Prostate gland (tissue), 2 donors: ENCODE results near the gene ISCA1. TPM values are rescaled to one million over a fixed set of nuclear protein-coding genes. Genes with fewer than 3 reads are reported as not detected.
A peak's percentile ranks its signal among the peaks of the same experiment; 100 is the strongest.

Experiments used
- DNase-seq: peaks from one replicate; pipeline ENCODE4 v3.0.0-alpha.2; 2019; ENCODE audit warnings: low spot score
- H3K27ac ChIP-seq, 2 donors: fragments of 200-600 bp; sonication (generic); 2 replicates each; pipeline ENCODE4 v1.5.1; 2017 to 2019
- H3K27me3 ChIP-seq: fragments of 200-600 bp; sonication (generic); replicated peaks from 2 replicates; pipeline ENCODE4 v1.5.1; 2019; ENCODE audit not compliant: insufficient read depth
- H3K36me3 ChIP-seq, 2 donors: fragments of 200-600 bp; sonication (generic); 1 replicate in 1 of 2; 2 replicates in 1 of 2; pipeline versions ENCODE4 v1.5.1 to v1.8.1; 2017 to 2019
- H3K4me1 ChIP-seq: fragments of 200-600 bp; sonication (generic); replicated peaks from 2 replicates; pipeline ENCODE4 v1.5.1; 2019
- H3K4me3 ChIP-seq, 2 donors: fragments of 200-600 bp; sonication (generic); 2 replicates each; pipeline ENCODE4 v1.5.1; 2017 to 2019
- H3K9me3 ChIP-seq: fragments of 200-600 bp; sonication (generic); 2 replicates; pipeline ENCODE4 v1.5.1; 2017
- CTCF ChIP-seq, 4 experiments: fragments of 200-600 bp in 2 of 4; fragments of 450-650 bp in 2 of 4; sonication (generic) in 2 of 4; IDR thresholded peaks; 1 replicate in 3 of 4; 2 replicates in 1 of 4; pipeline ENCODE4 v1.5.1; 2016 to 2019; ENCODE audit warnings: antibody characterized with exemption in 4 of 4, mild to moderate bottlenecking in 2 of 4, moderate library complexity in 2 of 4
- POLR2A ChIP-seq: fragments of 450-650 bp; IDR thresholded peaks from one replicate; pipeline ENCODE4 v1.6.1; 2016; ENCODE audit warnings: antibody characterized with exemption, mild to moderate bottlenecking
- POLR2AphosphoS5 ChIP-seq: sonication (generic); formaldehyde crosslinking; IDR thresholded peaks from one replicate; pipeline ENCODE4 v1.6.1; 2017; ENCODE audit warnings: antibody characterized with exemption
- whole genome bisulfite sequencing: methylation state at CpG from one replicate; pipeline ENCODE4 v1.1.5; 2018; 5-methylcytosine and 5-hydroxymethylcytosine counted together
- intact Hi-C: fragments of 100-400 bp; cut with DNase I; formaldehyde crosslinking; loops from one replicate; pipeline ENCODE4 v1.14.2; 2022
- total RNA-seq, 2 donors: library from RNA; depleted of rRNA; stranded (reverse); fragments of >200 nt; gene quantifications; one replicate each; pipeline ENCODE4 v1.1.0, GENCODE V29; 2016

The ISCA1 gene
- total RNA-seq, 2 donors from 2014 or later: 39.4 to 51.9 TPM

- intact Hi-C loops: loop anchor here (5.0 to 10.0 kb wide), 2 partner anchors 69 to 468 kb away; partner anchors contain the start of gene TUT7
- H3K4me1 ChIP-seq: peaks cover 3% of the 10 kb centered on the region
- WGBS: 11% methylated on average over 12 of the region's 12 CpGs
- H3K4me3 ChIP-seq: peak overlapping the region; percentile 81 to 93
- no peak for DNase-seq
- TF ChIP-seq POLR2AphosphoS5 (no peak), CTCF (IDR thresholded peaks at IDR 0.05) (no peak), POLR2A (no peak)
- no peaks in the 10 kb centered on the region for H3K36me3 ChIP-seq
- H3K9me3 ChIP-seq: no peaks in the 10 kb centered on the region
- H3K27ac ChIP-seq: peak overlapping the region; percentile 92 to 97
- H3K27me3 ChIP-seq: no peaks in the 10 kb centered on the region
These were observed 719 bp upstream of the ISCA1 start for GRCh38 chr9:86282979-86283535.

- DNase-seq: no peak
- under 1% methylated on average over 31 of the region's 31 CpGs for WGBS
These were observed 703 bp downstream of the ISCA1 start for GRCh38 chr9:86281593-86282076.

GRCh38 chr9:86280580-86280979, 1.8 kb downstream of the ISCA1 start:
- Histone ChIP-seq H3K27me3 (no peaks in the 10 kb centered on the region), H3K27ac (no peak overlapping the region), H3K36me3 (no peaks in the 10 kb centered on the region), H3K4me3 (no peak overlapping the region), H3K4me1 (peaks cover 3% of the 10 kb centered on the region), H3K9me3 (no peaks in the 10 kb centered on the region)
- WGBS: 94% methylated on average over 7 of the region's 7 CpGs
- intact Hi-C loops: loop anchor here (5.0 to 10.0 kb wide), 2 partner anchors 72 to 466 kb away; partner anchors contain the start of gene TUT7
- TF ChIP-seq POLR2AphosphoS5 (no peak), POLR2A (no peak), CTCF (IDR thresholded peaks at IDR 0.05) (no peak)
- no peak for DNase-seq

More at GRCh38 chr9:86281593-86282076, 703 bp downstream of the ISCA1 start:
- H3K9me3 ChIP-seq: no peaks in the 10 kb centered on the region
- H3K4me3 ChIP-seq: peak overlapping the region; percentile 81 to 93
- no peaks in the 10 kb centered on the region for H3K36me3 ChIP-seq
- intact Hi-C loops: loop anchor here (5.0 to 10.0 kb wide), 2 partner anchors 71 to 467 kb away; partner anchors contain the start of gene TUT7
- peaks cover 3% of the 10 kb centered on the region for H3K4me1 ChIP-seq
- H3K27me3 ChIP-seq: no peaks in the 10 kb centered on the region
- H3K27ac ChIP-seq: peak overlapping the region; percentile 92 to 97
- no peak for TF ChIP-seq POLR2A
- TF ChIP-seq CTCF (IDR thresholded peaks at IDR 0.05): no peak
- TF ChIP-seq POLR2AphosphoS5: no peak

- Histone ChIP-seq H3K36me3 (no peaks in the 10 kb centered on the region), H3K4me1 (peaks cover 3% of the 10 kb centered on the region), H3K27ac (no peak overlapping the region), H3K9me3 (no peaks in the 10 kb centered on the region), H3K4me3 (no peak overlapping the region), H3K27me3 (no peaks in the 10 kb centered on the region)
- WGBS: 91% methylated on average over 3 of the region's 3 CpGs
- TF ChIP-seq CTCF (IDR thresholded peaks at IDR 0.05): no peak
- TF ChIP-seq POLR2AphosphoS5: no peak
- no peak for TF ChIP-seq POLR2A
- intact Hi-C loops: loop anchor here (5.0 to 10.0 kb wide), 2 partner anchors 72 to 465 kb away; partner anchors contain the start of gene TUT7
- no peak for DNase-seq
These were observed 2.5 kb downstream of the ISCA1 start for GRCh38 chr9:86279839-86280238.

GRCh38 chr9:86277072-86277471, 5.3 kb downstream of the ISCA1 start:
- WGBS: 74% methylated on average over 1 of the region's 1 CpG
- Histone ChIP-seq H3K27ac (no peak overlapping the region), H3K36me3 (no peaks in the 10 kb centered on the region), H3K9me3 (no peaks in the 10 kb centered on the region), H3K4me3 (no peak overlapping the region), H3K4me1 (peaks cover 3% of the 10 kb centered on the region), H3K27me3 (no peaks in the 10 kb centered on the region)
- intact Hi-C loops: no loop called here
- TF ChIP-seq POLR2AphosphoS5 (no peak), CTCF (IDR thresholded peaks at IDR 0.05) (no peak), POLR2A (no peak)
- no peak for DNase-seq
